Choroid plexus epithelial cell (primary cell): ENCODE data around the gene GSG1L.
A peak's percentile ranks its signal among the peaks of the same experiment; 100 is the strongest.

Experiments
- DNase-seq: peaks from one replicate; pipeline ENCODE4 v3.0.0-alpha.2; 2010; ENCODE audit warnings: low read depth
- H3K4me3 ChIP-seq: 2 replicates; pipeline ENCODE4 v1.5.1; 2011; ENCODE audit warnings: low read depth, mild to moderate bottlenecking, control low read depth, low read length, moderate library complexity
- TF ChIP-seq, protein P1 (sequence below): conservative IDR thresholded peaks from 2 replicates; pipeline ENCODE4 v1.5.1; 2011; ENCODE audit warnings: low read depth, mild to moderate bottlenecking, control low read depth, inconsistent platforms, low read length, moderate library complexity

GSG1L gene

DNA sequence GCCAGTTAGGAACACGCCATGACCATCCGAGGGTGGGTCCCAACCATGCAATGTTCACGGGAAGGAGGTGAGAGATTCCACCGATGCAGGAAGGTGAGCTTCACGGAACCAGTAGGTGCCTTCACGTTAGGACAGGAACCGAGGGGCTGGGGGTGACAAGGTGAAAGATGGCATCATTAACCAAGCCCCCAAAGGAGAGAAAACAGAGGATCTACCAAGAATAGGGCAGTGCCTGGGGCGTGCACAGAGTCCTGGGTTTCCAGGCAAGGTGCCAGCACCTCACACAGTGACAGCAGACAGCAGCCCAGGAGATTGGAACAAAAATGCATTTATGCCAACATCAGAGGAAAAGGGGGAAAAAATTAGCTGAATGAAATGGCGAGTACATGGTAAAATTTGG lies 137.9 kb downstream of the GSG1L start:
- H3K4me3 ChIP-seq = no peak overlapping the region
- no peak for DNase-seq
- TF ChIP-seq, protein P1, sequence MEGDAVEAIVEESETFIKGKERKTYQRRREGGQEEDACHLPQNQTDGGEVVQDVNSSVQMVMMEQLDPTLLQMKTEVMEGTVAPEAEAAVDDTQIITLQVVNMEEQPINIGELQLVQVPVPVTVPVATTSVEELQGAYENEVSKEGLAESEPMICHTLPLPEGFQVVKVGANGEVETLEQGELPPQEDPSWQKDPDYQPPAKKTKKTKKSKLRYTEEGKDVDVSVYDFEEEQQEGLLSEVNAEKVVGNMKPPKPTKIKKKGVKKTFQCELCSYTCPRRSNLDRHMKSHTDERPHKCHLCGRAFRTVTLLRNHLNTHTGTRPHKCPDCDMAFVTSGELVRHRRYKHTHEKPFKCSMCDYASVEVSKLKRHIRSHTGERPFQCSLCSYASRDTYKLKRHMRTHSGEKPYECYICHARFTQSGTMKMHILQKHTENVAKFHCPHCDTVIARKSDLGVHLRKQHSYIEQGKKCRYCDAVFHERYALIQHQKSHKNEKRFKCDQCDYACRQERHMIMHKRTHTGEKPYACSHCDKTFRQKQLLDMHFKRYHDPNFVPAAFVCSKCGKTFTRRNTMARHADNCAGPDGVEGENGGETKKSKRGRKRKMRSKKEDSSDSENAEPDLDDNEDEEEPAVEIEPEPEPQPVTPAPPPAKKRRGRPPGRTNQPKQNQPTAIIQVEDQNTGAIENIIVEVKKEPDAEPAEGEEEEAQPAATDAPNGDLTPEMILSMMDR = no peak

DNA sequence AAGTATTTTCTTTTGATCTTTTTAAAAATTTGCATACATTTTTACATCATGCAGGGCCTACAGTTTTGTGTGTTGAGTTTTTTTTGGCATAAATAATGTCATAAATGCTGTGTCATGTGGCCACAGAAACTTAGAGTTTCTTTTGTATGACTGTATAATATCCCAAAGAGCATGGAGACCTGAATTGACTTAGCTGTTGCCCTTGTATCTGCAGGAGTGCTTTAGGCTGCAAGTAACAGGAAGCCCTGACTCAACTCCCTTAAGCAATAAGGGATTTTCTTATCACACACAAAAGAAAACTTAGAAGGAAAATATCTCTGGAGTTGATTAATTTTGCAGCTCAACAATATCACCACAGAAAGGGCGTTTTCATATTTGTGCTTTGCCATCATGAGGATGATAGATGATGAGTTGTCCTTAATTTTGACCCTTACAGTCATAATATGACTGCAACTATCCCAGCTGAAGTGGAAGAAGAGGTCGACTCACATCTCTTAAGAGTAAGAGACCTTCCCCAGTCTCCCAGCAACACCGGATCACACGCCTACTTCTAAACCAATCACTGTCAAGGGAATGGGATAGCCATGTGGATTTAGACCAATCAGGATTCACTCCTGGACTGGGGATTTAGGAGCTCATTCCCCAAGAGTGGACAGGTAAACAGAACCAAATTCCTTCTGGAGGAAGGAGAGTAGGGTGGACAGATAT lies 138.9 kb downstream of the GSG1L start:
- no peak for DNase-seq

DNA sequence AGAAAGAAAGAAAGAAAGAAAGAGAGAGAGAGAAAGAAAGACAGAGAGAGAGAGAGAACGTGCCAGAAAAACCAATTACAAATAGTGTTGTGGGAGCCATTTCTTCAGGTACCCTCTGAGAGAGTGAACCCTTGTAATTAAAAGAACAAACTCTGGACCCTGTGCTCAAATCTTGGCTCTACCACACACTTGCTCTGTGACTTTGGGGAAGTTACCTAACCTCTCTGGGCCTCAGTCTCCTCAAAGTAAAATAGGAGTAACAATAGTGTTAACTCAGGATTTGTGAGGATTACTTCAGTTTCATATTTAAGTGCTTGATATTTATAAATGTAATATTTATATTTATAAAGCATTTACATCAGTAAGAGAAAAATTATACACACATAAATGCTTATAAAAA lies 139.8 kb downstream of the GSG1L start:
- no peak overlapping the region for H3K4me3 ChIP-seq
- TF ChIP-seq, protein P1 = no peak
- DNase-seq = no peak

More for the DNA sequence above, 138.9 kb downstream of the GSG1L start:
- no peak overlapping the region for H3K4me3 ChIP-seq
- TF ChIP-seq, protein P1 = no peak

DNA sequence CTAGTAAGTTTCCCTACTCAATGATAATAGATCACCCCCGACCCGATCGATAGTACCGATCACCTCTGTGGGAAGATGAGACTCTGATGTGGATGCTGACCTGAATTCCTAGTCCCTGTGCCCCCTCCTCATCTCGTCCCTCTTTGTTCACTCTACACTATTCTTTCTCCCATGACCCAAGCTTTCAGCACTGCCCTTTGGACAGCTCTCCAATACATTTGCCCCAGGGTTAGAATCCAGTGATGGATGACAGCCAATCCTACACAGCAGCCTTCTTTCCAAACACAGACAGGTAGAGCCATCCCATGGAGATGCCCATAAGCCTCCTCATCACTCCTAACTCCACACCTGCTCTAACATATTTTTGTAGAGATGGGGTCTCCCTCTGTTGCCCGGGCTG lies 141.1 kb downstream of the GSG1L start:
- H3K4me3 ChIP-seq = no peak overlapping the region
- TF ChIP-seq, protein P1 = no peak
- no peak for DNase-seq

DNA sequence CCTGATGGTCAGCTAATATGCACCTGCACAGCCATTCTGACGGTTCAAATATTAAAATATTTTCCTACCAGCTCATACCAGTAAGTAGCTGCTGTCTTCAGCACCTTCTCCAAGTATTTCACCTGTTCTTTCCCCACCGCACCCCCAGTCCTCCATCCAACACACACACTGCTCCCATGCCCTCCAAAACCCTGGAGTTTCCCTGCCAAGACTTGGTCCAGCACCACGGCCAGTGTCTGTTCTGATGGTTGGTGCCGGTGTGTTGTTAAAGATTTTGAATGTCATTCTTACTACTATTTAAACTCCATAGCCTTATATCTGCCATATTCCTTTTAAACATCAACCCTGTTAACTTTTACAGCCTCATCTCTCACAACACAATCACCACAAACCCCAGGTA lies 142.4 kb downstream of the GSG1L start:
- no peak for DNase-seq
- TF ChIP-seq, protein P1 = no peak
- no peak overlapping the region for H3K4me3 ChIP-seq

DNA sequence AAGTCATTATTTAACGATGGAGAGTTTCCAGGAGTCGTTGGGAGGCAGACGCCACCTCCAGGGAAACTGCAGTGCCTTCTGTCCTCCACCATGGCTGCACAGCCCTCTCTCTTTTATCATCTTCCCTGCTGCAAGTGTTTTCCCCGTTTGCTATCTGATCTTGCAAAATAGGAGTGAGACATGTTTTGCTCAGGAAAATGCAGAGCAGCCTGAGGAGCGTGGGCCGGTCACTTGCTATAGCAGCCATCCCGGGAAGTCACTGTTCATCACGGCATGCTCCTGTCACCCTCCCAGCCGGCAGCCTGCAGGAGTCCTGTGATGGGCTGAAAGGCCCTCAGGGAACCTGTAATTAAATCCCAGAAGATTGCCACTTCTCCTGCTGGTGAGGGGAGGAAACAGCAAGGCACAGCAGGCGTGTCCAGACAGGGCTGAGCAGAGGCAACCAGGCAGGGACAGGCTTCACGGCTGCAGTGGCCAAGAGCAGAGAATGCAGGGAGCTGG lies 143.1 kb downstream of the GSG1L start:
- H3K4me3 ChIP-seq = no peak overlapping the region
- TF ChIP-seq, protein P1 = peak; percentile 52
- peak; percentile 17 for DNase-seq

DNA sequence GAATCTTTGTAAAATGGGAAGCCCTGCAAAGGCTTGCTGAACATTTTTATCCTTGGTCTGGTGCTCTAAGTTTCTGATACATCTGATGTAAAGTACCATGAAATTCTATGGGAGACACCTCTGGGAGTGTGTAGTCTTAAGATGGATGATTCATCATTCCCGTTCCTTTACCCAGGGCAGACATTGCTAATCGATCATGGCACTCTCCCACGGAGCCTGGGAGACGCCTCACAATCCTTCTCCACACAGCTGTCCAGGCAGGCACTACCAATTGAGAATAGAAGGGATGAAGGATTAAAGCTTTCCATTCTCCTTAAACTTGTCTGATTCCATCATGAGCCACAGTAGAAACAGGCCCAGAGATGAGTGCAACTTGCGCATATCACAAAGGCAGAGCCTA lies 144.8 kb downstream of the GSG1L start:
- TF ChIP-seq, protein P1 = no peak
- H3K4me3 ChIP-seq = no peak overlapping the region

More for the DNA sequence above, 144.8 kb downstream of the GSG1L start:
- DNase-seq = no peak
